ENCODE measurements around the gene TMEM40.
A peak's percentile ranks its signal among the peaks of the same experiment; 100 is the strongest.
"Not testable (repeated sequence)": the region's sequence is repeated elsewhere in the genome, so short reads cannot be mapped to it uniquely, and the experiment has no call there.

Gene TMEM40

DNA sequence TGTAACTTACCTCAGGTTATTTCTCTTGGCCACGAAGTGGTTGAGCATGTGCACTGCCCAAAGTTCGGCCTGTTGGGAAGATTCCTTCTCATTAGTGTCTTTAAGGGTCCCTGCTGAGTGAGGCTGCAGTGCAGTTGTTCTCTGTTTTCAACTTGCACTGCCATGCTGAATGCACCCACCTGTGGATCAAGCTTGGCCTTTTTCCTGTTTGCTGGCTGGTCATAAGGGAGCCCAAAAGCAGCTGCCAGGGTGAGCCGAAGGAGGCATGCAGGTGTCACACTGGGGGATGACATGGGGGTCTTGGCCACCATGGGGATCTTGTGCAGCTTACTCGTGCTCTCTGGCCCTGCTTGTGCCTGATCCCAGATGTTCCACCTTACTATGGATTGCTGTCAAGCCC, 49.0 kb downstream of the TMEM40 start:
- no peak for DNase-seq

DNA sequence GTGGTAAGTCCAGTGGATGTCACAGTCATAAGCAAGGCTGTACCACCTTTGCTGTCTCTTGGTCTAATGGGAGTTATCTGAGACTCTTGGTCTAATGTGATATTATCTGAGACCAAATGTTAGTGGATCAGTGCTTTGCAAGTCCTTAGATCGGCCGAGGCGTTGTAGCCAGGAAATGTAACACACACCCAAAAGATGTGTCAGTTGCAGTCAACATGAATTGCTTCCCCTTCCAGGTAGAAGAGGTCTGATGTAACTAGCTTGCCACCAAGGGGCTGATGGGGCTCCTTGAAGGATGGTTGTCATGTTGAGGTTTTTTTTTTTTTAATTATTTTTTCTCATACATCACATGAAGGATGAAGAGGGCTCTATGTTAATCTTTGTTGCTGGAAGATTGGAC, 49.7 kb downstream of the TMEM40 start:
- no peak for DNase-seq

DNA sequence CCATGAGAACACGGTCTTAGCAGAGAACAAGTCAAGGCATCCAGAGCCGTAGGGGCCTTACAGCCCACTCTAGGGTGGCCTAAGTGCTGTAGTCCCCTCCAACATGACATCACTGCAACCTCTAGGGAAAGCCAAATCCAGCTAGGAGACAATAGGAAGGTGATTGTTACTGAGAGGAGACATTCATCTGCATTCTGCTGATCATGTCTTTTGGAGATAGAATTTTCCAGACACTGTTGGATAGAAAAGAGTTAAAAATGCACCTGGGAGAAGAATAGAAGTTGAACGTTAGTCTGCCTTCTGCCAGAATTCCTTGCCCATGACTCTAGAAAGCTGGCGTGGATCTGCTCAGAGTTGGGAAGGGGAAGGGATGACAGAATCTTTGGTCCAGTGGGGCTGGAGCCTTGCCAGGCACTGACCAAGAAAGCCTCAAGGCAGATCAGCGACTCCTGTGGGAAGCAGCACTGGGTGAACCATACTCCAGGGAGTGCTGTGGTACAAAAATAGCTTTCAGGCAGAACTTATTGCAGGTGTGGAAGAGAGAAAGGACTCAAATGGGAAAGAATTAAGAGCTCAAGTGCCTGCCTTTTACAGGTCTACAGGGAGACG, 50.4 kb downstream of the TMEM40 start:
- DNase-seq, result no peak

GRCh38 chr3:12707449-12707848, 51.6 kb downstream of the TMEM40 start:
- DNase-seq, result no peak

- peak; percentile 39 for DNase-seq
Observed at GRCh38 chr3:12706504-12707253, 52.4 kb downstream of the TMEM40 start.

DNA sequence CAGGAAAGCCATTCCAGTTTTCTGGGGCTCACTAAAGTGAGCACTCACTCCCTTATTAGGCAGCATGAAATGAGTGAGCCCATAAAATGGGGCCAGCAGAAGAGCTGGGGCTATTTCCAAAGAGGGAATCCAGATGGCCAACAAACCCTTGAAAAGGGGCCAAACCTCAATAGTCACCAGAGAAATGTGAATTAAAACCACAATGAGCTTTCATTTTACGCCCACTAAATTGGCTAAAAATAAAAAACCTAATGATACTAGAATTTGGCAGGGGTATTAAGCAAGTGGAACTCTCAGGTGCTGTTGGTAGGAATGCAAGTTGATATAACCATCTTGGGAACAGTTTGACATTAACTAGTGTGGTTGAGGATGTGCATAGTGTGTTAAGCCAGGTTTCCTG, 53.1 kb downstream of the TMEM40 start:
- DNase-seq, result no peak

GRCh38 chr3:12705374-12705926, 53.6 kb downstream of the TMEM40 start:
- no peak for DNase-seq

- DNase-seq, result no peak
Observed at GRCh38 chr3:12702501-12702900, 56.6 kb downstream of the TMEM40 start.

- DNase-seq, result not testable (repeated sequence)
Observed at GRCh38 chr3:12701601-12702000, 57.5 kb downstream of the TMEM40 start.

DNA sequence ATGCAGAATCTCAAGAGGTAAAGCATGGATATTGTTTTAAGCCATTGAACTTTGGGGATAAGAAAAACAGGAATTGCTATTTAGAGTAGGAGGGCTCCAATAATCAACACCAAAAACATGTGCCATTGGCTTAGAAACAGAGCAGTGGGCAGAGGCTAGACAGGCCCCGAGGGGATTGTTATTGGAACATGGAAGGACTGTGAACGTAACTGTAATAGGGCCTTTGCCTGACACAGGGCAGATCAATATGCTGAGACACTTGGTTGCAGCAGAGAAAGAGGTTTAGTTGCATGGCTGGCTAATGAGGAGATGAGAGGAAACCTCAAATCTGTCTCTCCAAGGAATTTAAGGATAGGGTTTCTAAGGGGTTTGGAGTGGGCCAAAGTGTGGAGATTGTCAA, 58.3 kb downstream of the TMEM40 start:
- no peak for DNase-seq

DNA sequence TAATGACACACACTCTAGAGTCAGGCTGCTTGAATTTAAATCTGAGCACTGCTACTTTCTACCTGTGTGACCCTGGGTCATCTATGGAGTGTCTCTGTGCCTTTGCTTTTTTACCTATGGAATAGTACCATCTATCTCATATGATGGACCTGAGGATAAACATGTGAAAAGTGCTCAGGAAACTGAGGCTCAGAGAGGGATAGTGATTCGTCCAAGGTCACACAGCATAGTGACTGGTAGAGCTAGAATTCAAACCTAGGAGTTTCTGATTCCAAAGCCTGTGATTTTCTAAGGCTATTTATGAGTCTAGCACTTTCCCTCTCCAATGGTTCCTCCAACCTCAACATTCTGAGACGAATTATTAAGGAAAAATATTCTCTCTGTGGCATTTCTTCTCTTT, 63.1 kb downstream of the TMEM40 start:
- no peak for DNase-seq

DNA sequence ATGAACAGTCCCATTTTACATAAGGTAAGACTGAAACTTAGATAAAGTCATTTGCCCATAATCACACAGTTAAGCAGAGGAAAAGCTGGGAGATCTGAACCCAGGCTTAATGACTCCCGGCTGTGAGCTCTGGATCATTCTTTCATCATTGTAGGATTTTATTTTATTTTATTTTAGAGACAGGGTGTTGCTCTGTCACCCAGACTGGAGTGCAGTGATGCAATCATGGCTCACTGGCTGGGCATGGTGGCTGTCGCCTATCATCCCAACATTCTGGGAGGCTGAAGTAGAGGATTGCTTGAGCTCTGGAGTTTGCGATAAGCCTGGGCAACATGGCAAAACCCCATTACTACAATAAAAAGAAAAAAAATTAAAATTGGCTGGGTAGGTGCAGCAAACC, 63.9 kb downstream of the TMEM40 start:
- no peak for DNase-seq

DNA sequence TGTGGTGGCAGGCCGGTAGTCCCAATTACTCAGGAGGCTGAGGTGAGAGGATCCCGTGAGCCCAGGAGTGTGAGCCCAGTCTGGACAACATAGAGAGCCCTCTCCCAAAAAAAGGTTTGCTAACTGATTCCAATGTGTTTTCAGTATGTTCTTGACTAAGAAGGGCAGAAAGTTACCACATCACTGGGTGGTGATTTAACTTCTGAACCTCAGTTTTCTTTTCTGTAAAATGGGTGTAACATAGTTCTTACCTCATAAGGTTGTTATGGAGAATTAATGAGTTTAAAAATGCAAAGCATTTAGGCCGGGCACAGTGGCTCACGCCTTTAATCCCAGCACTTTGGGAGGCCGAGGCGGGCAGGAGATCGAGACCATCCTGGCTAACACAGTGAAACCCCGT, 66.6 kb downstream of the TMEM40 start:
- no peak for DNase-seq

- no peak for DNase-seq
Observed at GRCh38 chr3:12689997-12690711, 68.9 kb downstream of the TMEM40 start.

DNA sequence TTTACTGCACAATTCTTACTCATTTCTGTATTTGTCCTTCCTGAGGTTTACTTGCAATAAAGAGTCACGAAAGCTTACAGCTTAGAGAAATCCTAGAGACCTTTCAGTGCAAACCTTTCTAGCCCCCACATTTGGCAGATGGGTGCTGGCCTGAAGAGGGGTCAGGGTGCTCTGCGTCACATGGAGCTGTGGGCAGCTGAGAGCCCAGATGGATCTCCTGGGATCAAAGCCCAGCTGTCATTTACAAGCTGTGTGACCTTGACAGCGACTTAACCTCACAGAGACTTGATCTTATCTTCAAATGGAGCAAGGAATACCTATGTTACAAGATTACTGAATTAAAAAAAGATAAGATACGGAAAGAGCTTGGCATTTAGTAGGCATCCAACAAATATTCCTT, 71.1 kb downstream of the TMEM40 start:
- DNase-seq, result no peak

DNA sequence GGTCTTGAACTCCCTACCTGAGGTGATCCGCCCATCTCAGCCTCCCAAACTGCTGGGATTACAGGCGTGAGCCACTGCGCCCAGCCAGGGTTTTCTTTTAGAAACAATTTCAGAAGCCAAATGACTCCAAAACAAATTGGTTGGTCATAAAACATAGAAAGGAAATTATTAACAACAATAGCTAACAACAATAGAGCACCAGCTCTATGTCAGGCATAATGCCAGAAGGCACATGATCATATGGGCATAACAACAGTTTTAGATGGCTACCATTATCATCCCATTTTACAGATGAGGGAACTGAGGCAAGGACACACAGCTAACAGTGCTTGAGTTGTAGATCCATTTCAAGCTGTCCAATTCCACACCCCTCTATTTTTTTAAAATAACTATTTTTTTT, 73.0 kb downstream of the TMEM40 start:
- DNase-seq, result no peak
